Measurements from ENCODE around the gene NKD1.

DNA sequence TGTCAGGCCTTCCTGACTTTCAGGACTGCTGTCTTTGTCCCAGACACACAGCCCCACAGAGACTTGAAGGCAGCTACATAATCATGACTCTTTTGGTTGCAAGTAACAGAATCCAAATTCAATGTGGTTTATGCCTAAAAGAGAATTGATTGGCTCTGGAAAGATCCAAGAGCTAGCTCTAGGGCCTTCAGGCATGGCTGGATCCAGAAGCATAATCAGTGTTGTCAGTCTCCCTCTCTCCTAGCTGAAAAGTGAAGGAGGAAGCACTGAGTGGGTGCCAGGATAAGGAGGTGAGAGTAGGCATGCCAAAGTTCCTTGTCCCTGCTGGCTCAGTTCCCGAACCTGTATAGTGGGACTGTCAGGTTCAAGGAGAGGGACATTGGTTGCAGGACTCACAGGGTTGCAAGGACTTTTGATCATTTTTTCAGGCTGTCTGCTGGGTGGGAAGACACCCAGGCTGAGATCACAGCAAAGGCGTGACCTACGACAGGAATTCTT lies 107.4 kb downstream of the NKD1 start:
- TF ChIP-seq POLR2A (IDR thresholded peaks at IDR 0.05), result no peak
- no peak for TF ChIP-seq CTCF (IDR thresholded peaks at IDR 0.05)
- no peak for TF ChIP-seq POLR2AphosphoS5 (IDR thresholded peaks at IDR 0.05)
- TF ChIP-seq EP300 (IDR thresholded peaks at IDR 0.05), result no peak

Data from sigmoid colon (tissue), 4 donors.